Gastroesophageal sphincter (tissue), 3 donors: ENCODE data around the gene ETV4.
A peak's percentile ranks its signal among the peaks of the same experiment; 100 is the strongest.

Experiments used
- CTCF ChIP-seq, 4 experiments: fragments of 200-600 bp in 2 of 4; fragments of 450-650 bp in 2 of 4; sonication (generic) in 1 of 4; IDR thresholded peaks; one replicate each; pipeline ENCODE4 v1.5.1; 2017 to 2019; ENCODE audit warnings: antibody characterized with exemption in 4 of 4, mild to moderate bottlenecking in 2 of 4, moderate library complexity in 2 of 4
- EP300 ChIP-seq: sonication (generic); formaldehyde crosslinking; IDR thresholded peaks from one replicate; pipeline ENCODE4 v1.6.1; 2017; ENCODE audit warnings: antibody characterized with exemption, mild to moderate bottlenecking
- POLR2A ChIP-seq, 2 donors: fragments of 450-650 bp; IDR thresholded peaks; one replicate each; pipeline ENCODE4 v1.6.1; 2017; ENCODE audit warnings: antibody characterized with exemption in 2 of 2, mild to moderate bottlenecking in 2 of 2, moderate library complexity in 1 of 2
- POLR2AphosphoS5 ChIP-seq: sonication (generic); formaldehyde crosslinking; IDR thresholded peaks from one replicate; pipeline ENCODE4 v1.6.1; 2017; ENCODE audit warnings: antibody characterized with exemption

- TF ChIP-seq CTCF (IDR thresholded peaks at IDR 0.05) (peak; percentile 91 to 96 (median 92)), EP300 (no peak), POLR2A (IDR thresholded peaks at IDR 0.05) (no peak), POLR2AphosphoS5 (no peak)
These were observed 30.6 kb upstream of the ETV4 start for GRCh38 chr17:43576563-43577229.
